Measurements from ENCODE around the gene ZNF80.

The ZNF80 gene

GRCh38 chr3:114219741-114220140 is 17.6 kb downstream of the ZNF80 start:
- no peak for DNase-seq (ENCODE audit: low read depth in 2 of 2)

- no peak for DNase-seq (ENCODE audit: low read depth in 2 of 2)
Observed at GRCh38 chr3:114218578-114219185, 18.7 kb downstream of the ZNF80 start.

DNA sequence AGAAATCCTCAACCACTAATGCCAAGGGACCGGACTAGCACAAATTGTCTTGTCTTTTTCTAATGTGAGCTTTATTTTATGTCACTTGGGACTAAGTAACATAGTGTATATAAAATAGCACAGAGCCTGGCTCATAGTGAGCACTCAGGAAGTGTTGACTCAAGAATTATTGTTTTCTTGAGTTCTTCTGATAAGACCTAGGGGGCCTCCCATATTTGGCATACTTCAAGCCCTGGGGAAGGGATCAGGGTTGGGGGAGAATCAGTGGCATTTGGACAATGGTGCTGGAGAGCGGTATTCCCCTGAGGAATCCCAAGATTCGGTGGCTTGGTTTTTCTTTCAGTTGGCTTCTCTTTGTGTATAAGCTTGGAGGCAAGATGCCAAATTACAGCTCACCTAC is 19.4 kb downstream of the ZNF80 start:
- no peak for DNase-seq (ENCODE audit: low read depth in 2 of 2)

GRCh38 chr3:114217266-114217665 is 20.1 kb downstream of the ZNF80 start:
- no peak for DNase-seq (ENCODE audit: low read depth in 2 of 2)

- no peak for DNase-seq (ENCODE audit: low read depth in 2 of 2)
Observed at GRCh38 chr3:114216186-114216970, 21.0 kb downstream of the ZNF80 start.

GRCh38 chr3:114214542-114215341 is 22.6 kb downstream of the ZNF80 start:
- peak in 1 of 2 donors; percentile 13 for DNase-seq (ENCODE audit: low read depth in 2 of 2)

DNA sequence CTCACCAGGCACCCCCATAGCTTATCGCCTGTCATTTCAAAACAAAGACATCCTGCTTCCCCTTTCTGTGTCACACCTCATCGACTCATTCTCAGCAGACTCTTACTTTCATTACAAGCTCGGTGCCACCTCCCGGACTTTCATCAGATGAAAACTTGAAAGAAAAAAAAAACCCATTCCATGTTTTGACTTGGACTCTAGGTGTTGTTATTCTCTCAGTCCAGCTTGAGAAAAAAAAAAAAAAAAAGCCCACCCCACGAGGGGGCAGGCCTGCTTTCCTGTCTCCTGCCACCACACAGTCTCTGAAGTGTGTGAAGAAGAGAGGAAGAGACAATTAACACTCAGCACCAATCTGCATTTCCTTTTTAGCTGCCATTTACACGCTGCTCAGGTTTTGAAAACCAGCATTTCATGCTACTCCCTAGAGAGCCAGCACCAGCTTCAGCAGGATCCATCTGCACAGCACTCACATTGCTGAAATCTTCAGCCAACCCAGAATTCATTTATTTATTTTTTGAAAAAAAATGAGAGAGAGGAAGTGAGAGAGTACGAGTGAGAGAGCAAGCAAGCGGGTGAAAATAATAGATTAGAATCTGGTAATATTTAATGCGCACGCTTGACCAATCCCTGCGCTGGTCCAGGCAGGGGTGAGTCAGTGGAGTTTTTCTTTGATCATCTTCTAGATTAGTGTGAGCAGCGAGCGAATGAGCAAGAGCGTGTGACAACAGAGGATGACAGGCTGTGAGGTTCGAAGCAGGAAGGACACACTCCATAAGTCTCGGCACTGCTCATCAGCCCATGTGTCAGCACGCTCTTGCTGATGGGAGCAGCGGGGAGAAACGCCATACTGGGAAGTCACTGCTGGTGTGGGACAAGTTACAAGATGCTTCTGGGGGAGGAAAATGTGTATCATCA is 23.5 kb downstream of the ZNF80 start:
- DNase-seq (ENCODE audit: low read depth in 2 of 2) = peak; percentile 44 to 54

DNA sequence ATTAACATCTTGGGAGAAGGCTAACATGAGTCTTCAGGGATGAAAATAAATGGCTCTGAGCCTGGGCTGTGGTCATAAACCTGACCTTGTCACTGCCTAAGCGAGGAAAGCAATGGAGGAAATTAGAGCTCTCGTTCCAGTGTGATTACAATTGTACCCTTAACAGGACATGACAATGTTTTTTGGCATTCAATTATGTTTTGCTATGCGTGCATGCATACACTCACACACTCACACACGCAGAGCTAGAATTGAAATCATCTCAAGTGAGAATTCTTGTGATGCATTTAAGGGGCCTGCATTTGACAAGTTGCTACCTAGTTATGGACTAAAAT is 24.1 kb downstream of the ZNF80 start:
- DNase-seq (ENCODE audit: low read depth in 2 of 2) = no peak

DNA sequence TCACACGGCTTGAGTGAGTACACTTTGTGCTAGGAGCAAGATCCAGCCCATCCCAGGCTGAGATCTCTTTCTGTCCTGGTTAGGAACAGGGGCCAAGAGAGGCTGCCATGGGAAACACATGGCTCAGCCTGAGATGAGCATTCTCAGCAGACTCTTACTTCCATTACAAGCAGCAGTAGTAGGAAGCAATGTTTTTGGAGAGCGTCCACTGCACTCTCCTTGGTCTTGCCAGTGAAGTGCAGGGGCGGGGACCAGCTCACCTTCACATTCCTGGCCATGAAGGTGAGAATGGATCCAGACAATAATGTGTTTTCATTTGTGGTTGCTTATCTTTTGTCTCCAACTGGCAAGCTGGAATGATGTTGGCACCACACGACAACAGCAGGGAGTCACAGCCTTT is 24.7 kb downstream of the ZNF80 start:
- no peak for DNase-seq (ENCODE audit: low read depth in 2 of 2)

DNA sequence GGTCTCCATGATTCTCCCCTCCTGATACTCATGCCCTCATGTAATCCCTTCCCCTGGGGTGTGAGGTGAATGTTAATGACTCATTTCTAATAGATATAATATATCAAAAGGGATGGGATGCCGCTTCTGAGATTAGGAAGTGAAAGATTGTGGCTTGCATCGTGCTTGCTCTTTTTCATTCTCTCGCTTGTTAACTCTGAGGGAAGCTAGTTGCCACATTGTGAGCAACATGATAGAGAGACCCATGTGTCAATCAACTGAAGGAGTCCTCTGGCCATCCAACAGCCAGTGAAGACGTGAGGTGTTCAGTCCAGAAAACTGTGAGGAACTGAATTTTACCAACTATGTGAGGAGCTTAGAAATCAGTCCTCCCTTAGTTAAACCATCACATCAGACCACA is 29.6 kb downstream of the ZNF80 start:
- no peak for DNase-seq (ENCODE audit: low read depth in 2 of 2)

- no peak for DNase-seq (ENCODE audit: low read depth in 2 of 2)
Observed at GRCh38 chr3:114206342-114206741, 31.0 kb downstream of the ZNF80 start.

DNA sequence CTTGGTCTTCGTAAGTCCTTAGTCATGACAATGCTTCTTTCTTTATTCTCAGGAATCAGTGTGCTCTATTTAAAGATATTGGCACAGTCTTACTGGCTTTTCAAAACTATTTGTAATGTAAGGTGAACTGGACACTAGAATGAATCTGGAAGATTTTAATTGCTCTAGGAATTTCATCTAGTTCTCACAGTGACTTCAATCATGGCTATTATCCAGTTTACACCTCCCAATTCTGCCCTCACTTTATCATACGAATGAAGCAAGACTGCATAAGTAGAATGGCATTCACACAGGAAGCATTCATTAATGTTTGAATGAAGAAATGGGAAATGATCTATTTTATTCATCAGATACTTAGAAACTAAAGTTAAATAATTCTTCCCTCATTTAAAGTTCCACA is 31.8 kb downstream of the ZNF80 start:
- DNase-seq (ENCODE audit: low read depth in 2 of 2) = no peak

DNA sequence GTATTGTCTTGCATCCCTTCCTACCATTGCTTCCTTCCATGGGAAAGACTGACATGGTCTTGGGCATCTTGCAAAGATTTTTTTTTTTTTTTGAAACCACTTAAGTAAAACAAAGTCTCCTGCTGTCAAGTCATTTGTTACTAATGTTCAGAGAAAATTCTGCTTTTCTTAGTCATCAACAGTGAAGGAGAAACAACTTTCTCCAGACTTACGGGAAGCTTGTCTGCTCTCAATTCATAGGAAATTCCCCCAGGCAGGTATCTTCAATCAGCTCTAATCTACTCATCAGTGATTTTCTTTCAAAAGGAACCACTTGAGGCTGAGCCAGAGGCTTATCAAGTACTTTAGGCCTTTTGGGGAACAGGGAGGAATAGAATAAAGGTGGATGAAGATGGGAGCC is 42.6 kb downstream of the ZNF80 start:
- DNase-seq (ENCODE audit: low read depth in 2 of 2) = no peak

- no peak for DNase-seq (ENCODE audit: low read depth in 2 of 2)
Observed at GRCh38 chr3:114192136-114192535, 45.2 kb downstream of the ZNF80 start.

- no peak for DNase-seq (ENCODE audit: low read depth in 2 of 2)
Observed at GRCh38 chr3:114186501-114186900, 50.9 kb downstream of the ZNF80 start.
